Activated gamma-delta T cell treated with Interleukin-2 at 50 U/mL for 16 hours (primary cell): ENCODE data around the gene ABR.
A peak's percentile ranks its signal among the peaks of the same experiment; 100 is the strongest.

Experiments used
- DNase-seq: peaks from one replicate; pipeline ENCODE4 v3.0.0-alpha.2; 2020

The ABR gene

GRCh38 chr17:1179818-1180742 is at the start of gene ABR:
Gene ABR (minus strand): TSS chr17:1179981. CDS start chr17:1179727, 254 bp downstream.
- DNase-seq = peak; percentile 59

- DNase-seq = peak; percentile 29
These were observed 49.6 kb upstream of the ABR start for GRCh38 chr17:1229349-1229899.

DNA sequence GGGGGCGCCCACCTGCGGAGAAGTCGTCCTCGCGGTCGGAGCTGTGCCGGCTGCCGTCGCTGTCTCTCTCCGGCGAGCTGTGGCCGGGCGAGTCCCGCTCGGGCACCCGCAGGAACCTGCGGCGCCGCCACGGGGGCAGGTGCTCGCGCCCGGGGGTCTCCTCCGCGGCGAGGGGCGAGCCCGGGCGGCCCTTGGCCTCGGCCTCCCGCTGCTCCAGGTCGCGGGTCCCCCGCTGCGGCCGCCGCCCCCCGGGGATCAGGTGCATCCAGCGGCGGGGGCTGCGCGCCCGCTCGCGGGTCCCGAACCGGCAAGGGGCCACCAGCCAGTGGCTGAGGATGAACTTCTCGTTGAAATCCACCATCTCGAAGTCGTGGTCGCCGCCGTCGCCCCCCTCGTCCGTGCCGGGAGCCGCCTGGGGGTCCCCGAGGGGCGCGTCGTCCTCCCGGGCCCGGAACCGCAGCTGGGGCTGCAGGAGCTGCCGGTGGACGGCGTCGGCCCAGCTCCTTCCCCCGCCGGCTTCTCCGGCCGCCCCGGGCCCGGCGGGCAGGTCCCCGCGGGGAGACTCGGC is 49.1 kb upstream of the ABR start:
- no peak for DNase-seq

DNA sequence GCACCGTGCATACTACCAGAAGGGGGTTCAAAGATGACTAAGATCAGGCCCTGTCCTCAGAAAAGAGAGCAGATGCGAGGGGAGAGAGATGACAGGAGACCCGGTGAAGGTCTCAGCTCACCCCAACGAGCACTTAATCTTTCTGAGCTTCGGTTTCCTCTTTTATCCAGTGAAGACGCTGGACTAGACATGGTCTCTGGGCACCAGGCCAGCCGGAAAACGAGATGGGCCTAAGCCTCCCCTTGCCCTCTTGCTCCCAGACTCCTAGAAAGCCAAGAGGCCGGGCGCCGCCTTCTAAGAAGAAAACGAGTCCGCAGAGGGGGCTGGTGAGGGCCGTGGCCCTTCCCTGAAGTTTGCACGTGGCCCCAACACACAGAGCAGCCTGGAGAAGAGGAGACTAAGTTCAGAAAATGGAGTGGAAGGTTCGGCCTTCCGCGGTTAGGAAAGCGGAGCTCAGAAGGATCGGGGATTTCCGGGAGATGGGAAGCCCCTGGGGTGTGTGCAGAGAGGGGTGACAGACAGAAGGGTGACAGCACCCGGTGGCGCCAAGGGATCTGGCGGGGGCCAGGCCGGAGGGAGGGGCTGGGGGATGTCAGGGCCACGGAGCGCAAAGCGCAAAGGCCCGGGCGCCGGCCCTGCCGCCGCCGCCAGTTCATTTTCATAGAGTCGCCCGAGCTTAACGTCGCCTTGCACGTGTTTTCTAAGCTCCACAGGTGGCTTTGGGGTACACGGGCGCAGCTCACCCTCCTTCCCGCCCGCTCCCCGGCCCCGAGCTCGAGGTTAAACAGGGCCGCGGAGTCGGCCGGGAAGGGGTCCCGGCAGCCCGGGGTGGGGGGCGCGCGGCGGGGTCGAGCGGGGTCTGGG is 48.4 kb upstream of the ABR start:
- DNase-seq = peak; percentile 21

- no peak for DNase-seq
These were observed 47.6 kb upstream of the ABR start for GRCh38 chr17:1227365-1227764.

- DNase-seq = no peak
These were observed 46.5 kb upstream of the ABR start for GRCh38 chr17:1226308-1226707.

GRCh38 chr17:1224330-1224729 is 44.5 kb upstream of the ABR start:
- DNase-seq = no peak

- DNase-seq = no peak
These were observed 43.9 kb upstream of the ABR start for GRCh38 chr17:1223662-1224061.

DNA sequence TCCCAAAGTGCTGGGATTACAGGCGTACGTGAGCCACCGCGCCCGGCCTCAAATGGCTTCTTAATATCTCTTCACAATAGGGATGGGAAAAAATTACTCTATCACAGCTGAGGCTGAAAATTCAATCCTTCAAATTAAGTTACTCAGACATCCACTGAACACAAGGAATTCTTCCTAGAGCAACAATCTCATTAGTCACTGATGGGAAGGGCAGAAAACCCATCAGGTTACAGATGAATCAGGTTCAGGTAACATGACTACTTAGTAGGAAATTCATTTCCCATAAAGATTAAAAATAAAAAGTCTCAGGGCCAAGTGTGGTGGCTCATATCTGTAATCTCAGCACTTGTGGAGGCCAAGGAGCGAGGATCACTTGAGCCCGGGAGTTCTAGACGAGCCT is 42.5 kb upstream of the ABR start:
- DNase-seq = no peak

GRCh38 chr17:1221209-1221608 is 41.4 kb upstream of the ABR start:
- DNase-seq = no peak

- DNase-seq = no peak
These were observed 40.6 kb upstream of the ABR start for GRCh38 chr17:1220346-1220745.

DNA sequence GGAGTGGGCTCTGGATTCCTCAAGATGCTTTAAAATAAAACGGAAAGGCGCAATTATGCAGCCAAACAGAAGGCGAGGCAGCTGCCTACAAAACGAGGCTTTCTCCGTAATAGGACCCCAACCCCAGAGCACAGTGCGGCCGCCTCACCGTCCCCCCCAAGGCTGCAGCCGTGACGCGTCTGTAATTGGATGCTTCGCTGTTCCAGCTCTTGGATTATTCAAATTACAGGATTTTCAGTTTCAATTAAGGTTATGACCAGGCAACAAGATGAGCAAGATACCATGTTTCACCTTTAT is 37.3 kb upstream of the ABR start:
- DNase-seq = no peak

DNA sequence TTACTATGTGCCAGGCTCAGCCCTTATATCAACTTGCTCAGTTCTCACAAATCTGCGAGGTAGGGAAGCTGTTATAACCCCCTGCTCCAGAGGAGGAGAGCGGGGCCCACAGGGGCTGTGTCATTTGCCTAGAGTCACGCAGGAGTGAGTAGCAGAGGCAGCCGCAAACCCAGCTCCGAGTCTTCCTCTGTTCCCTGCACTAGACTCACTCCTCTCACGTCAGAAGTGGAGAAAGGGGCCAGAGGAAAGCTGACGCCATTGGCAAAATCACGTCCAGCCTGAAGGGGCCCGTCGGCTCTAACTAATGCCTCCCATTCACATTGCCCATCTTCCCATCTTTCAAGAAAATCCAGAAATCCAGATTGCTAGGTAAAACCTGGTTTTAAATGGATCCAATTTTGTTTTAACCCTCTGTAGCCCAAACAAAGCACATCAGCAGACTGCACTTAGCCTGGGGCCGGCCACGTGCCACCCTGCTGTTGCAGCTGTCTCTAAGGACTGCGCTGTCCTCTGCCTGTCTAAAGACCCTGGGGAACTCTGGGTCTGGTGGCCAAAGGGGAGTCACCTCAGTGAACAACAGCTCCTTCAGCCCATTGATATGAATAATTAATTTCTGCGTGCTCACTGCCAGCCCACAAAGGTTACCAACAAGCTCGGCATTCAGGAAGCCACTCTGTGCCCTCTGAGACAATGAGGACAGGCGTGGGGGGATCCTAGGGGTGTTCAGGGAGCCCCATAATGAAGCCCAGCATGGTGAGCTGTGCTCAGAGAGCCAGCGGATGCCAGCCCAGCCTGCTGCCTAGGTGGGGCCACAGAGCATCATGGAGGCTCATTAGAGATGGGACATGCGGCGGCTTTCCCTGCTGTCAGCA is 36.7 kb upstream of the ABR start:
- no peak for DNase-seq

GRCh38 chr17:1212946-1213345 is 33.2 kb upstream of the ABR start:
- DNase-seq = no peak

DNA sequence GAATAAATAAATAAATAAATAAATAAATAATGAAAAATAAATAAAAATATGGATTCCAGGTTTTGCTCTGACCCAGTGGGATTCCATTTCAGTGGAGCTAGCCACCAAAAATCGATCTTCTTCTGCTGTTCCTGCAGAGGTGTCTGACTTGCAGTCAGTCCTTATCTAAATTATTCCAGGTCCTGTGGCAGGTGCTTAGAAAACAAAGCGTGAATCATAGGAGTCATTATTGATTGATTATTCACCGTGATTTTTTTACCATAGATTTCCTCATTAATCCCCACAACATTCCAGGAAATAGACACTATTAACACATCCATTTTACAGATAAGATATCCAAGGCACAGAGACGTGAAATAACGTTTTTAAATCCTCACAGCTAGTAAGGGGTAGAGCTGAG is 31.5 kb upstream of the ABR start:
- no peak for DNase-seq

GRCh38 chr17:1208966-1209365 is 29.2 kb upstream of the ABR start:
- DNase-seq = no peak

- DNase-seq = no peak
These were observed 26.4 kb upstream of the ABR start for GRCh38 chr17:1206026-1206777.

DNA sequence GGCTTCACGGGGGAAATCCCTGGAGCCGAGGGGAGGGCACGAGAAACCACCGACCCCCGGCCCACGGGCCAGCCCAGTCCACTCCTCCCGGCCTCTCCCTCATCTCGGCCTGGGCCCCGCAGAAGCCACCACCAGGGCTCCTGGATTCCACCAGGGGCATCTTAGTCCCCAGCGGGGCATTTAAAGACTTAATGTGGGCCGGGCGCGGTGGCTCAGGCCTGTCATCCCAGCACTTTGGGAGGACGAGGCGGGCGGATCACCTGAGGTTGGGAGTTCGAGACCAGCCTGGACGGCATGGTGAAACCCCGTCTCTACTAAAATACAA is 24.1 kb upstream of the ABR start:
- DNase-seq = no peak

DNA sequence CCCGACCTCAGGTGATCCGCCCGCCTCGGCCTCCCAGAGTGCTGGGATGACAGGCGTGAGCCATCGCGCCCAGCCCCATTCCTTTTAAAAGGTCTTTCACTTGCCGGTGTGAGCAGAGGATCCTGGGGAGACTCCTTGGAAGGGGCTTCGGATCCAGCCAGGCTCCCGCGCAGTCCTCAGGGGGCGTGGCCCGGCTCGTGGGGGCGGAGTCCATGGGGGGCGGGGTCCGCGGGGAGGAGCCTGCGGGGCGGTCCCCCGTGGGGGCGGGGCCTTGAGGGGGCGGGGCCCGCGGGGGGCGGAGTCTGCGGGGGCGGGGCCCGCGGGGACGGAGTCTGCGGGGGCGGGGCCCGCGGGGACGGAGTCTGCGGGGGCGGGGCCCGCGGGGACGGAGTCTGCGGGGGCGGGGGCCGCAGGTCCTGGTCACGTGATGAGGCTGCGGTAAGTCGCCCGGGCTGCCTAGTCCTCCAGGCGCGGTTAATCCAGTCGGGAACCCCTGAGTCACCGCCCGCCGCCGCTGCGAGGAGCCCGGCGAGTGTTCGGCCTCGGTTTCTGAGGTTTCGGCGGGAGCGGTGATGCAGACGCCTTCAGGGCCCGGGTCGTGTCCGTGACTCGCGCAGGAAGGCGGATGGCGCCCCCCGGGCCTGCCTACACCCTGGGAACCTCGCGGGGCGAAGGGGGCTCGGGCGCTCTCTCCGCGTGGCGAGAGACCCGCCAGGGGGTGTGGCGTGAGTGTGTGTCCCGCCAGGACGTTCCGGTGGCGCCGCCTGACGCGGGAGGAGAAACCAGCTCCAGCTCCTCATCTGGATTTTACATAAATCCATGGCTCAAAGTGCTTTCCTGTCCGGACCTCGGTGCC is 23.6 kb upstream of the ABR start:
- DNase-seq = peak; percentile 37

- DNase-seq = no peak
These were observed 22.5 kb upstream of the ABR start for GRCh38 chr17:1202291-1202690.
